ENCODE measurements around the gene USP13. TPM values are rescaled to one million over a fixed set of nuclear protein-coding genes. Genes with fewer than 3 reads are reported as not detected.
A peak's percentile ranks its signal among the peaks of the same experiment; 100 is the strongest.
"Not testable (repeated sequence)": the region's sequence is repeated elsewhere in the genome, so short reads cannot be mapped to it uniquely, and the experiment has no call there.

Gene USP13
- polyA plus RNA-seq, 1 donor from 2014 or later: 4.5 TPM

GRCh38 chr3:179671309-179671708, 18.5 kb downstream of the USP13 start:
- Mint-ChIP-seq H3K4me1 (peaks cover 4 to 7% (median 5%) of the 10 kb centered on the region in 3 donors), H3K27ac (no peak overlapping the region), H3K36me3 (peaks cover 10% of the 10 kb centered on the region), H3K4me3 (no peak overlapping the region), H3K9me3 (peaks cover 0 to 1% (median 0%) of the 10 kb centered on the region in 3 donors), H3K27me3 (no peaks in the 10 kb centered on the region)

- Mint-ChIP-seq H3K27ac (no peak overlapping the region), H3K4me3 (no peak overlapping the region), H3K27me3 (no peaks in the 10 kb centered on the region), H3K4me1 (peaks cover 5 to 7% (median 7%) of the 10 kb centered on the region in 3 donors), H3K9me3 (peaks cover 0 to 1% (median 0%) of the 10 kb centered on the region in 3 donors), H3K36me3 (peaks cover 10% of the 10 kb centered on the region)
Measured at GRCh38 chr3:179671747-179672242, 19.0 kb downstream of the USP13 start.

- Mint-ChIP-seq H3K9me3 (peaks cover 0 to 1% (median 0%) of the 10 kb centered on the region in 3 donors), H3K4me3 (no peak overlapping the region), H3K27ac (peak overlapping the region in 1 of 3 donors; percentile 6), H3K36me3 (peaks cover 10% of the 10 kb centered on the region), H3K4me1 (peaks cover 5 to 7% (median 7%) of the 10 kb centered on the region in 3 donors), H3K27me3 (no peaks in the 10 kb centered on the region)
Measured at GRCh38 chr3:179672918-179673317, 20.1 kb downstream of the USP13 start.

- Mint-ChIP-seq H3K27me3 (no peaks in the 10 kb centered on the region), H3K36me3 (peaks cover 9% of the 10 kb centered on the region), H3K4me1 (peaks cover 3 to 7% (median 5%) of the 10 kb centered on the region in 3 donors), H3K4me3 (no peak overlapping the region), H3K27ac (no peak overlapping the region), H3K9me3 (peaks cover 0 to 1% (median 0%) of the 10 kb centered on the region in 3 donors)
Measured at GRCh38 chr3:179673523-179673922, 20.7 kb downstream of the USP13 start.

- no peak overlapping the region for H3K27ac Mint-ChIP-seq
- H3K36me3 Mint-ChIP-seq: peaks cover 2% of the 10 kb centered on the region
- H3K4me1 Mint-ChIP-seq: peaks cover 0 to 5% (median 1%) of the 10 kb centered on the region in 3 donors
- H3K27me3 Mint-ChIP-seq: no peaks in the 10 kb centered on the region
- H3K4me3 Mint-ChIP-seq: no peak overlapping the region
- H3K9me3 Mint-ChIP-seq: no peaks in the 10 kb centered on the region
Measured at GRCh38 chr3:179676081-179676480, 23.2 kb downstream of the USP13 start.

GRCh38 chr3:179677884-179678283, 25.0 kb downstream of the USP13 start:
- H3K4me3 Mint-ChIP-seq: no peak overlapping the region
- H3K27me3 Mint-ChIP-seq: no peaks in the 10 kb centered on the region
- no peaks in the 10 kb centered on the region for H3K9me3 Mint-ChIP-seq
- H3K27ac Mint-ChIP-seq: no peak overlapping the region
- H3K4me1 Mint-ChIP-seq: peaks cover 0 to 4% (median 1%) of the 10 kb centered on the region in 3 donors
- H3K36me3 Mint-ChIP-seq: peaks cover 5% of the 10 kb centered on the region

- Mint-ChIP-seq H3K4me1 (peaks cover 0 to 1% (median 0%) of the 10 kb centered on the region in 3 donors), H3K27ac (no peak overlapping the region), H3K27me3 (no peaks in the 10 kb centered on the region), H3K9me3 (no peaks in the 10 kb centered on the region), H3K36me3 (peaks cover 7% of the 10 kb centered on the region), H3K4me3 (no peak overlapping the region)
Measured at GRCh38 chr3:179681492-179682263, 28.8 kb downstream of the USP13 start.

- Mint-ChIP-seq H3K4me3 (no peak overlapping the region), H3K27ac (no peak overlapping the region), H3K36me3 (peaks cover 7% of the 10 kb centered on the region), H3K9me3 (no peaks in the 10 kb centered on the region), H3K27me3 (no peaks in the 10 kb centered on the region), H3K4me1 (peaks cover 0 to 1% (median 0%) of the 10 kb centered on the region in 3 donors)
Measured at GRCh38 chr3:179682426-179683080, 29.7 kb downstream of the USP13 start.

GRCh38 chr3:179683286-179683685, 30.4 kb downstream of the USP13 start:
- not testable (repeated sequence) for H3K36me3 Mint-ChIP-seq, H3K27me3 Mint-ChIP-seq, H3K4me1 Mint-ChIP-seq, H3K4me3 Mint-ChIP-seq, H3K9me3 Mint-ChIP-seq, H3K27ac Mint-ChIP-seq

GRCh38 chr3:179687967-179688535, 35.2 kb downstream of the USP13 start:
- Mint-ChIP-seq H3K36me3 (peaks cover 17% of the 10 kb centered on the region), H3K4me3 (no peak overlapping the region), H3K27me3 (no peaks in the 10 kb centered on the region), H3K27ac (no peak overlapping the region), H3K4me1 (peaks cover 0 to 1% (median 0%) of the 10 kb centered on the region in 3 donors), H3K9me3 (no peaks in the 10 kb centered on the region)

GRCh38 chr3:179688850-179689249, 36.0 kb downstream of the USP13 start:
- Mint-ChIP-seq H3K27me3 (no peaks in the 10 kb centered on the region), H3K27ac (no peak overlapping the region), H3K4me1 (peaks cover 0 to 1% (median 0%) of the 10 kb centered on the region in 3 donors), H3K9me3 (no peaks in the 10 kb centered on the region), H3K36me3 (peaks cover 17% of the 10 kb centered on the region), H3K4me3 (no peak overlapping the region)

- H3K4me3 Mint-ChIP-seq: no peak overlapping the region
- H3K27me3 Mint-ChIP-seq: no peaks in the 10 kb centered on the region
- peaks cover 12% of the 10 kb centered on the region for H3K36me3 Mint-ChIP-seq
- no peak overlapping the region for H3K27ac Mint-ChIP-seq
- no peaks in the 10 kb centered on the region for H3K9me3 Mint-ChIP-seq
- peaks cover 0 to 7% (median 5%) of the 10 kb centered on the region in 3 donors for H3K4me1 Mint-ChIP-seq
Measured at GRCh38 chr3:179694731-179695130, 41.9 kb downstream of the USP13 start.

- Mint-ChIP-seq H3K4me1 (peaks cover 0 to 7% (median 5%) of the 10 kb centered on the region in 3 donors), H3K4me3 (no peak overlapping the region), H3K36me3 (peaks cover 9% of the 10 kb centered on the region), H3K27me3 (no peaks in the 10 kb centered on the region), H3K27ac (no peak overlapping the region), H3K9me3 (no peaks in the 10 kb centered on the region)
Measured at GRCh38 chr3:179695672-179696313, 43.0 kb downstream of the USP13 start.

- Mint-ChIP-seq H3K4me1 (peaks cover 0 to 7% (median 7%) of the 10 kb centered on the region in 3 donors), H3K9me3 (no peaks in the 10 kb centered on the region), H3K27me3 (no peaks in the 10 kb centered on the region), H3K36me3 (peaks cover 9% of the 10 kb centered on the region), H3K27ac (peak overlapping the region in 1 of 3 donors; percentile 29), H3K4me3 (no peak overlapping the region)
Measured at GRCh38 chr3:179697736-179698332, 45.0 kb downstream of the USP13 start.

Data from IgD-negative memory B cell (primary cell).